Panc1 (cell line): Measurements from ENCODE around the gene SHOC2.

Experiments used
- POLR2AphosphoS5 ChIP-seq: IDR thresholded peaks from 2 replicates; pipeline ENCODE4 v1.6.1; 2012; ENCODE audit warnings: mild to moderate bottlenecking, low read depth, low read length, moderate library complexity
- TF ChIP-seq, protein P1 (sequence below): fragments of 450-650 bp; IDR thresholded peaks from 2 replicates; pipeline ENCODE4 v1.5.1; 2017; ENCODE audit warnings: mild to moderate bottlenecking

DNA sequence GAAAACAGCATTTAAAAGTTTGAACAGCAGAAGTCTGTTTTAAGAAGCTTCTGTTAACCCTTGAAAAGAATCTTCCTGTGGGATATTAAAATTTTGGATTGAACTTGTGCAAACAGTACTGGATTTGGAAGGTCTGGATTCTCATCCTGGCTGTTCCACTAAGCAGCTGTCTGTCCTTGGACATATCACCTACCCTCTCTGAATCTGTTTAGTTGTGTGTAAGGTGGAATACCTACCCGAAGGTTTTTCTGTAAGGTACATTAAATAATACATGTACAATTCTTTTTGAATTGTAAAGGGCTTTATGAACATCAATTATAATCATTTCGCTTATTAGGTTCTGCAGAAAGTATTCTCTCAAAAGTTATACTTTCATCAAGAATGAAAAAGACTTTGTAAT lies 45.5 kb upstream of the SHOC2 start:
- no peak for TF ChIP-seq POLR2AphosphoS5
- TF ChIP-seq, protein P1, sequence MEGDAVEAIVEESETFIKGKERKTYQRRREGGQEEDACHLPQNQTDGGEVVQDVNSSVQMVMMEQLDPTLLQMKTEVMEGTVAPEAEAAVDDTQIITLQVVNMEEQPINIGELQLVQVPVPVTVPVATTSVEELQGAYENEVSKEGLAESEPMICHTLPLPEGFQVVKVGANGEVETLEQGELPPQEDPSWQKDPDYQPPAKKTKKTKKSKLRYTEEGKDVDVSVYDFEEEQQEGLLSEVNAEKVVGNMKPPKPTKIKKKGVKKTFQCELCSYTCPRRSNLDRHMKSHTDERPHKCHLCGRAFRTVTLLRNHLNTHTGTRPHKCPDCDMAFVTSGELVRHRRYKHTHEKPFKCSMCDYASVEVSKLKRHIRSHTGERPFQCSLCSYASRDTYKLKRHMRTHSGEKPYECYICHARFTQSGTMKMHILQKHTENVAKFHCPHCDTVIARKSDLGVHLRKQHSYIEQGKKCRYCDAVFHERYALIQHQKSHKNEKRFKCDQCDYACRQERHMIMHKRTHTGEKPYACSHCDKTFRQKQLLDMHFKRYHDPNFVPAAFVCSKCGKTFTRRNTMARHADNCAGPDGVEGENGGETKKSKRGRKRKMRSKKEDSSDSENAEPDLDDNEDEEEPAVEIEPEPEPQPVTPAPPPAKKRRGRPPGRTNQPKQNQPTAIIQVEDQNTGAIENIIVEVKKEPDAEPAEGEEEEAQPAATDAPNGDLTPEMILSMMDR: no peak
